Measurements from ENCODE around the gene KIF26B. TPM values are rescaled to one million over a fixed set of nuclear protein-coding genes. Genes with fewer than 3 reads are reported as not detected.

KIF26B gene
- polyA plus RNA-seq, 1 donor from 2014 or later: 6.3 TPM

DNA sequence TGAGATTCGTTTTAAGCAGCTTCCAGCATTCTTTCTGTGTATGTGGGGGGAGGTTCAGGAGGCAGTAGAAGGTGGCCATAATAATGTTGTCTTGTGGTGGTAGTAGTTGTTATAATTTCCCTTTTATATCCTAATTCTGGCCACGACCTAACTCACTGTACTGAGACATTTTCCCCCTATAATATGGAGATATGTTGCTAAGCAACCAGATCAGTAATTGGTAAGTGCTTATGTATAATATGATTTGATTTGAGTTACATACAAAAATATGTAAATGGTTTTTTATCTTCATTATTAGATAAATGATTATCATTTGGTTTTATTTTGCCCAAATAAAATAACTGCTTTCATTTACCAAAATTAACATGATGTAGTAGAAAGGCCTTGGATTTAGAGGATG is 376.2 kb downstream of the KIF26B start:
- no peak overlapping the region for H3K4me2 ChIP-seq (ENCODE audit: low read length)
- H2AFZ ChIP-seq (ENCODE audit: low read depth, low read length): no peak overlapping the region
- H3K79me2 ChIP-seq (replicated peaks; ENCODE audit: insufficient read depth, low read length): no peaks in the 10 kb centered on the region
- H3K27me3 ChIP-seq (ENCODE audit: insufficient read depth, low read depth, low read length): no peaks in the 10 kb centered on the region
- H3K27ac ChIP-seq (ENCODE audit: low read length): no peak overlapping the region
- H3F3A ChIP-seq (ENCODE audit: insufficient read depth, low read length, poor library complexity, severe bottlenecking): no peaks in the 10 kb centered on the region
- H3K36me3 ChIP-seq (ENCODE audit: insufficient read depth, low read length): no peaks in the 10 kb centered on the region
- H3K4me3 ChIP-seq (ENCODE audit: low read length): no peak overlapping the region
- no peak overlapping the region for H3K9ac ChIP-seq (ENCODE audit: low read length)
- no peaks in the 10 kb centered on the region for H4K20me1 ChIP-seq (ENCODE audit: insufficient read depth)
- no peaks in the 10 kb centered on the region for H3K9me3 ChIP-seq (ENCODE audit: low read length)
- no peaks in the 10 kb centered on the region for H3K9me2 ChIP-seq (ENCODE audit: insufficient read depth, low read length)
- TF ChIP-seq CTCF (IDR thresholded peaks at IDR 0.05; ENCODE audit: poor library complexity, severe bottlenecking) (no peak), RAD21 (conservative IDR thresholded peaks at IDR 0.05) (no peak), EZH2 (IDR thresholded peaks at IDR 0.05; ENCODE audit: borderline replicate concordance, insufficient read depth, low read length, poor library complexity, severe bottlenecking) (no peak)

DNA sequence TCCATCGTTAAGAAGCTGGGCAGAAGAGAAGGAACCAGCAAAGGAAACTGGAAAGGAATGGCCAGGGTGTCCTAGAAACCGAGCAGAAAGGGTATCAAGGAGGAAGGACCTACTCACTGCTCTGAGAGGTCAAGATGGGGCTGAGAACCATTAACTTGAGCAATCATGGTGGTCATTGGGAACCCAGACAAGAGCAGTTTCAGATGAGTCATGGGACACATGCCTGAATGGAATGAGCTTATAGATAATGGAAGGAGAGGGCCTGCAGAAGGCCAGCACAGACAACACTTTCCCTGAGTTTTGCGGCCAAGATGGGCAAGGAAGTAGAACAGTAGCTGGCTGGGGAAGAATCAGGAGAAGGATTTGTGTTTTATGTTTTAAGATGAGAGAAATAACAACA is 383.2 kb downstream of the KIF26B start:
- Histone ChIP-seq H3K9me2 (ENCODE audit: insufficient read depth, low read length) (no peaks in the 10 kb centered on the region), H2AFZ (ENCODE audit: low read depth, low read length) (no peak overlapping the region), H3K4me3 (ENCODE audit: low read length) (no peak overlapping the region), H3K9me3 (ENCODE audit: low read length) (no peaks in the 10 kb centered on the region), H3K4me2 (ENCODE audit: low read length) (no peak overlapping the region), H3K36me3 (ENCODE audit: insufficient read depth, low read length) (no peaks in the 10 kb centered on the region), H3K27ac (ENCODE audit: low read length) (no peak overlapping the region), H3K27me3 (ENCODE audit: insufficient read depth, low read depth, low read length) (no peaks in the 10 kb centered on the region), H3F3A (ENCODE audit: insufficient read depth, low read length, poor library complexity, severe bottlenecking) (no peaks in the 10 kb centered on the region), H4K20me1 (ENCODE audit: insufficient read depth) (no peaks in the 10 kb centered on the region), H3K79me2 (replicated peaks; ENCODE audit: insufficient read depth, low read length) (no peaks in the 10 kb centered on the region), H3K9ac (ENCODE audit: low read length) (no peak overlapping the region)
- TF ChIP-seq EP300 (conservative IDR thresholded peaks at IDR 0.05; ENCODE audit: poor library complexity, severe bottlenecking) (no peak), EZH2 (IDR thresholded peaks at IDR 0.05; ENCODE audit: borderline replicate concordance, insufficient read depth, low read length, poor library complexity, severe bottlenecking) (no peak), RAD21 (conservative IDR thresholded peaks at IDR 0.05) (no peak), CTCF (IDR thresholded peaks at IDR 0.05; ENCODE audit: poor library complexity, severe bottlenecking) (no peak), MXI1 (conservative IDR thresholded peaks at IDR 0.05; ENCODE audit: poor library complexity, severe bottlenecking) (no peak), POLR2AphosphoS5 (IDR thresholded peaks at IDR 0.05) (no peak), SMC3 (conservative IDR thresholded peaks at IDR 0.05; ENCODE audit: poor library complexity) (no peak), TAF1 (IDR thresholded peaks at IDR 0.05; ENCODE audit: low read depth) (no peak)
- TF ChIP-seq, protein P1, sequence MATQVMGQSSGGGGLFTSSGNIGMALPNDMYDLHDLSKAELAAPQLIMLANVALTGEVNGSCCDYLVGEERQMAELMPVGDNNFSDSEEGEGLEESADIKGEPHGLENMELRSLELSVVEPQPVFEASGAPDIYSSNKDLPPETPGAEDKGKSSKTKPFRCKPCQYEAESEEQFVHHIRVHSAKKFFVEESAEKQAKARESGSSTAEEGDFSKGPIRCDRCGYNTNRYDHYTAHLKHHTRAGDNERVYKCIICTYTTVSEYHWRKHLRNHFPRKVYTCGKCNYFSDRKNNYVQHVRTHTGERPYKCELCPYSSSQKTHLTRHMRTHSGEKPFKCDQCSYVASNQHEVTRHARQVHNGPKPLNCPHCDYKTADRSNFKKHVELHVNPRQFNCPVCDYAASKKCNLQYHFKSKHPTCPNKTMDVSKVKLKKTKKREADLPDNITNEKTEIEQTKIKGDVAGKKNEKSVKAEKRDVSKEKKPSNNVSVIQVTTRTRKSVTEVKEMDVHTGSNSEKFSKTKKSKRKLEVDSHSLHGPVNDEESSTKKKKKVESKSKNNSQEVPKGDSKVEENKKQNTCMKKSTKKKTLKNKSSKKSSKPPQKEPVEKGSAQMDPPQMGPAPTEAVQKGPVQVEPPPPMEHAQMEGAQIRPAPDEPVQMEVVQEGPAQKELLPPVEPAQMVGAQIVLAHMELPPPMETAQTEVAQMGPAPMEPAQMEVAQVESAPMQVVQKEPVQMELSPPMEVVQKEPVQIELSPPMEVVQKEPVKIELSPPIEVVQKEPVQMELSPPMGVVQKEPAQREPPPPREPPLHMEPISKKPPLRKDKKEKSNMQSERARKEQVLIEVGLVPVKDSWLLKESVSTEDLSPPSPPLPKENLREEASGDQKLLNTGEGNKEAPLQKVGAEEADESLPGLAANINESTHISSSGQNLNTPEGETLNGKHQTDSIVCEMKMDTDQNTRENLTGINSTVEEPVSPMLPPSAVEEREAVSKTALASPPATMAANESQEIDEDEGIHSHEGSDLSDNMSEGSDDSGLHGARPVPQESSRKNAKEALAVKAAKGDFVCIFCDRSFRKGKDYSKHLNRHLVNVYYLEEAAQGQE (IDR thresholded peaks at IDR 0.05; ENCODE audit: borderline replicate concordance): no peak

All from neural cell (in vitro differentiated cells).